HCT116 (cell line): Measurements from ENCODE around the gene OXTR.

Experiments
- EZH2 ChIP-seq: fragments of 200-600 bp; sonication (generic); IDR thresholded peaks from 2 replicates; pipeline ENCODE4 v1.6.1; 2017; ENCODE audit warnings: antibody characterized with exemption, mixed run types
- FOSL1 ChIP-seq: IDR thresholded peaks from 2 replicates; pipeline ENCODE4 v1.6.1; 2012; ENCODE audit warnings: low read depth
- POLR2A ChIP-seq: IDR thresholded peaks from 2 replicates; pipeline ENCODE4 v1.7.0; 2011; ENCODE audit warnings: borderline replicate concordance; ENCODE audit not compliant: insufficient read depth, insufficient read length; ENCODE audit errors: extremely low read depth
- POLR2AphosphoS5 ChIP-seq: IDR thresholded peaks from 2 replicates; pipeline ENCODE4 v1.6.1; 2011; ENCODE audit warnings: mild to moderate bottlenecking, low read depth, low read length, moderate library complexity
- RAD21 ChIP-seq: IDR thresholded peaks from 2 replicates; pipeline ENCODE4 v1.6.1; 2012; ENCODE audit warnings: low read depth, mild to moderate bottlenecking
- SIN3A ChIP-seq: IDR thresholded peaks from 2 replicates; pipeline ENCODE4 v1.6.1; 2012; ENCODE audit warnings: low read depth
- SP1 ChIP-seq: IDR thresholded peaks from 2 replicates; pipeline ENCODE4 v1.6.1; 2012; ENCODE audit warnings: low read depth
- SRF ChIP-seq: IDR thresholded peaks from 2 replicates; pipeline ENCODE4 v1.6.1; 2012; ENCODE audit warnings: low read depth
- TCF7L2 ChIP-seq: IDR thresholded peaks from 2 replicates; pipeline ENCODE4 v1.7.0; 2011; ENCODE audit warnings: borderline replicate concordance, inconsistent platforms; ENCODE audit not compliant: insufficient read depth, insufficient read length; ENCODE audit errors: extremely low read depth
- YY1 ChIP-seq: IDR thresholded peaks from 2 replicates; pipeline ENCODE4 v1.6.1; 2011; ENCODE audit warnings: low read length, low read depth, moderate library complexity, mild to moderate bottlenecking; ENCODE audit not compliant: insufficient replicate concordance; ENCODE audit errors: extremely low read depth
- ZFX ChIP-seq: fragments of 450-650 bp; IDR thresholded peaks from 2 replicates; pipeline ENCODE4 v1.6.1; 2017
- TF ChIP-seq, protein P1 (sequence below), 3 experiments: fragments of 200-600 bp in 1 of 3; sonication (generic) in 1 of 3; IDR thresholded peaks in 2 of 3; conservative IDR thresholded peaks in 1 of 3; 2 replicates each; pipeline ENCODE4 v1.5.1; 2012 to 2017; ENCODE audit warnings: low read depth in 2 of 3, low read length in 2 of 3, antibody characterized with exemption in 1 of 3, borderline replicate concordance in 1 of 3, control low read depth in 1 of 3, mild to moderate bottlenecking in 1 of 3, mixed read lengths in 1 of 3, mixed run types in 1 of 3, moderate library complexity in 1 of 3; ENCODE audit not compliant: insufficient read depth in 1 of 3
- TF ChIP-seq, protein P2 (sequence below): IDR thresholded peaks from 2 replicates; pipeline ENCODE4 v1.6.1; 2011; ENCODE audit warnings: mild to moderate bottlenecking, low read length, moderate library complexity; ENCODE audit not compliant: insufficient replicate concordance; ENCODE audit errors: extremely low read depth

DNA sequence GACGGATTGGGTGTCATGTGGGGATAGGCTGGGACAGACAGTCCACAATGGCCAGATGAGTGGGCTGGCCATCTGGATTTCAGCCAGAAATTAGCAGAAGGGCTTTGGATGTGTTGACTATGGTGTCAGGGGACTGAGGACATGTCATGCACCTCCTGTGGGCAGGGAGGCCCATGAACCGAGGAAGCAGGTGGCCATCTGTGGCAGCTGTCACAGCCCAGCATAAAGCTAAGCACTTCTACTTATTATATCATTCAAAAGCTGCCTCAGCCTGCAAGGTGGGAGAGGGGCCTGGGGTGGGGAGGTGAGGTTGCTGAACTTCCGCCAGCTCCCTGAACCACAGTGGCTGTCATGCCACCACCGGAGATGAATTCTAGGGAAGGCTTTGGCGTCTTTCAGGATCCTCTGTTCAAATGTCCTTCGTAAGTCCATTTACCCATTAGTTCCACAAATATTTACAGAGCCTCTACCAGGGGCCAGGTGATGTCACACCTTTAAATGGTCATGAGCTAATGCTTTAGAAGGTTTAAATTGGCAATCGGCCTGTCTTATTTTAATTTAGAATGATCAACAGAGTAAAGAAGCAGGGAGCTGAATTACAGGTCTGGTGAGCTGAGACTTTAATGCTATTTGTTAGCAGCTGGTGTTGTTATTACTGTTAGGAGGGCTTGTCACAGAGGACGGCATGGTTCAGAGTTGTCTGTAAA lies 59.5 kb downstream of the OXTR start:
- TF ChIP-seq, protein P1, sequence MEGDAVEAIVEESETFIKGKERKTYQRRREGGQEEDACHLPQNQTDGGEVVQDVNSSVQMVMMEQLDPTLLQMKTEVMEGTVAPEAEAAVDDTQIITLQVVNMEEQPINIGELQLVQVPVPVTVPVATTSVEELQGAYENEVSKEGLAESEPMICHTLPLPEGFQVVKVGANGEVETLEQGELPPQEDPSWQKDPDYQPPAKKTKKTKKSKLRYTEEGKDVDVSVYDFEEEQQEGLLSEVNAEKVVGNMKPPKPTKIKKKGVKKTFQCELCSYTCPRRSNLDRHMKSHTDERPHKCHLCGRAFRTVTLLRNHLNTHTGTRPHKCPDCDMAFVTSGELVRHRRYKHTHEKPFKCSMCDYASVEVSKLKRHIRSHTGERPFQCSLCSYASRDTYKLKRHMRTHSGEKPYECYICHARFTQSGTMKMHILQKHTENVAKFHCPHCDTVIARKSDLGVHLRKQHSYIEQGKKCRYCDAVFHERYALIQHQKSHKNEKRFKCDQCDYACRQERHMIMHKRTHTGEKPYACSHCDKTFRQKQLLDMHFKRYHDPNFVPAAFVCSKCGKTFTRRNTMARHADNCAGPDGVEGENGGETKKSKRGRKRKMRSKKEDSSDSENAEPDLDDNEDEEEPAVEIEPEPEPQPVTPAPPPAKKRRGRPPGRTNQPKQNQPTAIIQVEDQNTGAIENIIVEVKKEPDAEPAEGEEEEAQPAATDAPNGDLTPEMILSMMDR (IDR thresholded peaks at IDR 0.05 in 2 of 3, conservative IDR thresholded peaks at IDR 0.05 in 1 of 3; ENCODE audit: borderline replicate concordance in 1 of 3, insufficient read depth in 1 of 3, low read depth in 2 of 3, low read length in 2 of 3), result no peak
- TF ChIP-seq YY1, result no peak
- no peak for TF ChIP-seq SIN3A
- TF ChIP-seq, protein P2, sequence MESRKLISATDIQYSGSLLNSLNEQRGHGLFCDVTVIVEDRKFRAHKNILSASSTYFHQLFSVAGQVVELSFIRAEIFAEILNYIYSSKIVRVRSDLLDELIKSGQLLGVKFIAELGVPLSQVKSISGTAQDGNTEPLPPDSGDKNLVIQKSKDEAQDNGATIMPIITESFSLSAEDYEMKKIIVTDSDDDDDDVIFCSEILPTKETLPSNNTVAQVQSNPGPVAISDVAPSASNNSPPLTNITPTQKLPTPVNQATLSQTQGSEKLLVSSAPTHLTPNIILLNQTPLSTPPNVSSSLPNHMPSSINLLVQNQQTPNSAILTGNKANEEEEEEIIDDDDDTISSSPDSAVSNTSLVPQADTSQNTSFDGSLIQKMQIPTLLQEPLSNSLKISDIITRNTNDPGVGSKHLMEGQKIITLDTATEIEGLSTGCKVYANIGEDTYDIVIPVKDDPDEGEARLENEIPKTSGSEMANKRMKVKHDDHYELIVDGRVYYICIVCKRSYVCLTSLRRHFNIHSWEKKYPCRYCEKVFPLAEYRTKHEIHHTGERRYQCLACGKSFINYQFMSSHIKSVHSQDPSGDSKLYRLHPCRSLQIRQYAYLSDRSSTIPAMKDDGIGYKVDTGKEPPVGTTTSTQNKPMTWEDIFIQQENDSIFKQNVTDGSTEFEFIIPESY, result no peak
- TF ChIP-seq SRF, result no peak
- no peak for TF ChIP-seq POLR2A
- no peak for TF ChIP-seq ZFX
- TF ChIP-seq TCF7L2, result no peak
- TF ChIP-seq EZH2, result no peak
- TF ChIP-seq SP1, result no peak
- TF ChIP-seq FOSL1, result no peak
- no peak for TF ChIP-seq POLR2AphosphoS5
- no peak for TF ChIP-seq RAD21
